Osteoblast (primary cell): ENCODE measurements around the gene SH2D3A. TPM values are rescaled to one million over a fixed set of nuclear protein-coding genes. Genes with fewer than 3 reads are reported as not detected.

Experiments used
- DNase-seq: peaks from one replicate; pipeline ENCODE4 v3.0.0; 2011; ENCODE audit warnings: low spot score, mixed read lengths; ENCODE audit not compliant: insufficient read length; ENCODE audit errors: missing footprints
- H2AFZ ChIP-seq: 2 replicates; pipeline ENCODE4 v1.6.0; 2011; ENCODE audit warnings: mild to moderate bottlenecking, low read length
- H3K27ac ChIP-seq: 2 replicates; pipeline ENCODE4 v1.5.1; 2011; ENCODE audit warnings: mild to moderate bottlenecking, low read depth, low read length, moderate library complexity
- H3K27me3 ChIP-seq: 2 replicates; pipeline ENCODE4 v1.6.0; 2012; ENCODE audit warnings: mild to moderate bottlenecking, control low read depth, inconsistent platforms, low read length, moderate library complexity; ENCODE audit not compliant: insufficient read depth
- H3K36me3 ChIP-seq: 2 replicates; pipeline ENCODE4 v1.5.1; 2011; ENCODE audit warnings: mild to moderate bottlenecking, low read length, control low read depth, moderate library complexity; ENCODE audit not compliant: insufficient read depth
- H3K4me1 ChIP-seq: 2 replicates; pipeline ENCODE4 v1.5.1; 2011; ENCODE audit warnings: mild to moderate bottlenecking, low read length, control low read depth, moderate library complexity; ENCODE audit not compliant: insufficient read depth
- H3K4me2 ChIP-seq: 2 replicates; pipeline ENCODE4 v1.6.0; 2011; ENCODE audit warnings: mild to moderate bottlenecking, low read length; ENCODE audit not compliant: insufficient read depth
- H3K4me3 ChIP-seq: fragments of 200-600 bp; sonication (generic); 3 replicates; pipeline ENCODE4 v1.5.1; 2012; ENCODE audit warnings: mild to moderate bottlenecking, low read length, inconsistent platforms; ENCODE audit not compliant: insufficient read depth
- H3K79me2 ChIP-seq: 2 replicates; pipeline ENCODE4 v1.6.0; 2012; ENCODE audit warnings: mild to moderate bottlenecking, low read length, control low read depth, inconsistent platforms; ENCODE audit not compliant: insufficient read depth
- H3K9me3 ChIP-seq: 2 replicates; pipeline ENCODE4 v1.5.1; 2011; ENCODE audit warnings: low read depth, low read length, control low read depth
- H4K20me1 ChIP-seq: 2 replicates; pipeline ENCODE4 v1.6.0; 2012; ENCODE audit warnings: mild to moderate bottlenecking, low read length, control low read depth; ENCODE audit not compliant: insufficient read depth
- CTCF ChIP-seq: IDR thresholded peaks from 2 replicates; pipeline ENCODE4 v1.5.1; 2011; ENCODE audit warnings: mild to moderate bottlenecking, low read depth, low read length, moderate library complexity; ENCODE audit errors: extremely low read depth
- total RNA-seq: library from RNA; depleted of rRNA; stranded (reverse); fragments of >200 nt; gene quantifications from 2 replicates; pipeline ENCODE4 v1.2.3, GENCODE V29; 2012

The SH2D3A gene
- total RNA-seq, 1 donor = not detected

GRCh38 chr19:6707011-6707657 lies 60.1 kb downstream of the SH2D3A start:
- no peak overlapping the region for H3K27ac ChIP-seq
- H2AFZ ChIP-seq = no peak overlapping the region
- H3K4me3 ChIP-seq = no peak overlapping the region
- no peaks in the 10 kb centered on the region for H3K4me1 ChIP-seq
- peaks cover 18% of the 10 kb centered on the region for H3K27me3 ChIP-seq
- H4K20me1 ChIP-seq = no peaks in the 10 kb centered on the region
- H3K4me2 ChIP-seq = no peak overlapping the region
- DNase-seq = peak; percentile 78
- H3K9me3 ChIP-seq = no peaks in the 10 kb centered on the region
- no peaks in the 10 kb centered on the region for H3K36me3 ChIP-seq
- no peak for TF ChIP-seq CTCF
- no peaks in the 10 kb centered on the region for H3K79me2 ChIP-seq

GRCh38 chr19:6706633-6706958 lies 60.6 kb downstream of the SH2D3A start:
- H3K27ac ChIP-seq = no peak overlapping the region
- no peak overlapping the region for H3K4me3 ChIP-seq
- H4K20me1 ChIP-seq = no peaks in the 10 kb centered on the region
- no peak for TF ChIP-seq CTCF
- H3K4me2 ChIP-seq = no peak overlapping the region
- H3K9me3 ChIP-seq = no peaks in the 10 kb centered on the region
- H3K79me2 ChIP-seq = no peaks in the 10 kb centered on the region
- H3K36me3 ChIP-seq = no peaks in the 10 kb centered on the region
- H2AFZ ChIP-seq = no peak overlapping the region
- H3K4me1 ChIP-seq = no peaks in the 10 kb centered on the region
- DNase-seq = peak; percentile 66
- H3K27me3 ChIP-seq = peaks cover 15% of the 10 kb centered on the region

GRCh38 chr19:6705931-6706632 lies 61.2 kb downstream of the SH2D3A start:
- Histone ChIP-seq H3K4me3 (no peak overlapping the region), H3K36me3 (no peaks in the 10 kb centered on the region), H2AFZ (no peak overlapping the region), H4K20me1 (no peaks in the 10 kb centered on the region), H3K27me3 (peaks cover 11% of the 10 kb centered on the region), H3K9me3 (no peaks in the 10 kb centered on the region), H3K4me1 (no peaks in the 10 kb centered on the region), H3K79me2 (no peaks in the 10 kb centered on the region), H3K27ac (no peak overlapping the region), H3K4me2 (no peak overlapping the region)
- TF ChIP-seq CTCF = no peak
- peak; percentile 62 for DNase-seq

Other genes with a start within 250 kb of the SH2D3A start
- 12.7 and 16.6 TPM in 2 replicates for gene TNFSF9, start 236.4 kb downstream of the SH2D3A start, total RNA-seq
- gene CD70, start 176.3 kb downstream of the SH2D3A start, total RNA-seq = 0.29 TPM in 1 of 2 replicates, not detected in the other
- not detected in 2 replicates for gene TNFSF14, start 97.3 kb downstream of the SH2D3A start, total RNA-seq
- 5.0 and 14.1 TPM in 2 replicates for gene C3, start 46.8 kb downstream of the SH2D3A start, total RNA-seq
- 42.3 and 52.2 TPM in 2 replicates for gene GPR108, start 29.9 kb downstream of the SH2D3A start, total RNA-seq
- 32.4 and 36.2 TPM in 2 replicates for gene TRIP10, start 27.8 kb downstream of the SH2D3A start, total RNA-seq
- gene VAV1, start 5.3 kb upstream of the SH2D3A start, total RNA-seq = 0.36 TPM in 1 of 2 replicates, not detected in the other
- gene ADGRE1, start 120.1 kb upstream of the SH2D3A start, total RNA-seq = not detected in 2 replicates